Measurements from ENCODE around the gene CHN1.

The CHN1 gene

DNA sequence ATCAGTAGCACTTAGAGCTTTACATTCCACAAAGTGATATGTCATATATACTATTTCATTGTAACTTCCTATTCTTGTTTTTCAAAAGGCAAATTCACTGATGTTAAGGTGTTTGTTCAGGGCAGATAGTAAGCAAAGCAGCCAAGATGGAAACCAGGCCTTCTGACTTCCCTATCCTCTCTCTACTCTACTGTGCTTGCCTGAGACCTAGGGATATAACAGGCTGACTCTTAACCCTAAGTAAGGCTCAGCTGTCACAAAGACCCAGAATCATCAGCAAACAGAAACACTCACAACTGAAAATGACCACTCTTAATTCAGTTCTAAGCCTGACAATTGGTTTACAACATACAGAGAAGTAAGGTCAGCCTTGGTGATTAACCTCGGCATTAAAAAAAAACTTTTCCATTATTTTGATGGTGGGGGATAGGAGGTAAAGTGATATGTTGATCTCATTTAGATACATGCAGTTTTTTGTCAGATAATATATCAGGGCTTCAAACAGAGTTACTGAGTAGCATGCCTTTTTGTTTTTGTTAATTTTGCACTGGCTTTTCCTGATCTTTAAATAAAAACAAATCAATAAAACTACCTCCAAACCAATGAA is 145.5 kb downstream of the CHN1 start:
- DNase-seq: no peak

DNA sequence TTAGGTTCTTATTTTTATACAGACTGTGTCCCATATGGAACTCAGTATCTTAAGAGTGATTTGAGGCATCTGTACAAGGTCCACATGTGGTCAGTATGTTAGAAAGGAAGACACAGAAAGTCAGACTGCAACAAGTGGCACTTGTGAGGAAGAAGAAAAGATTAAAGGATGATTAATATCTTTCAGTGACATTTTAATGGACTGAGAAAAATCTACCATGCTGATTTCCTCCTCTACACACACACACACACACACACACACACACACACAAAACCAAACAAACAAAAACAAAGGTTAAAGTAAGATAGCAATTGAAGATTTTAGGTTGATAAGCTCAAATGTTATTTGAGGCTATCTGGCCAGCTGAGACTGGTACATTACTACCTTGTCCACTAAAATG is 146.4 kb downstream of the CHN1 start:
- DNase-seq: no peak

DNA sequence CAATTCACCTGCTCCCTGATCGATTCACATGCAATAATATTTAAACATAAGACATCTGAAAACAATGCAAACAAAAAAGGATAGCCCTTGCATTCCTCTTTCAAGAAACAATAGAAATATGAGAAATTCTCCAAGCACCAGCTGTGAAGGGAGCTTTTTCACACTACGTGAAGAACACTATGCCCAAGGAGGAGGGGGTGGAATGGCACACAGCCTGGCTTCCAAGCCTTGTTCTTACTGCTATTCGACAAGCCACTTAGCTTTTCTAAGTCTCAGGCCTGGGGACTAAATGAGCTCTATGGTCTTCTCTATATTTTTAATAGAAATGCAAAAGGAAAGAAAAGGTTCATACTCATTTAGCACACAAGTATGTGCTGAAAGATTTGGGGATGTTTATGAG is 148.7 kb downstream of the CHN1 start:
- no peak for DNase-seq

DNA sequence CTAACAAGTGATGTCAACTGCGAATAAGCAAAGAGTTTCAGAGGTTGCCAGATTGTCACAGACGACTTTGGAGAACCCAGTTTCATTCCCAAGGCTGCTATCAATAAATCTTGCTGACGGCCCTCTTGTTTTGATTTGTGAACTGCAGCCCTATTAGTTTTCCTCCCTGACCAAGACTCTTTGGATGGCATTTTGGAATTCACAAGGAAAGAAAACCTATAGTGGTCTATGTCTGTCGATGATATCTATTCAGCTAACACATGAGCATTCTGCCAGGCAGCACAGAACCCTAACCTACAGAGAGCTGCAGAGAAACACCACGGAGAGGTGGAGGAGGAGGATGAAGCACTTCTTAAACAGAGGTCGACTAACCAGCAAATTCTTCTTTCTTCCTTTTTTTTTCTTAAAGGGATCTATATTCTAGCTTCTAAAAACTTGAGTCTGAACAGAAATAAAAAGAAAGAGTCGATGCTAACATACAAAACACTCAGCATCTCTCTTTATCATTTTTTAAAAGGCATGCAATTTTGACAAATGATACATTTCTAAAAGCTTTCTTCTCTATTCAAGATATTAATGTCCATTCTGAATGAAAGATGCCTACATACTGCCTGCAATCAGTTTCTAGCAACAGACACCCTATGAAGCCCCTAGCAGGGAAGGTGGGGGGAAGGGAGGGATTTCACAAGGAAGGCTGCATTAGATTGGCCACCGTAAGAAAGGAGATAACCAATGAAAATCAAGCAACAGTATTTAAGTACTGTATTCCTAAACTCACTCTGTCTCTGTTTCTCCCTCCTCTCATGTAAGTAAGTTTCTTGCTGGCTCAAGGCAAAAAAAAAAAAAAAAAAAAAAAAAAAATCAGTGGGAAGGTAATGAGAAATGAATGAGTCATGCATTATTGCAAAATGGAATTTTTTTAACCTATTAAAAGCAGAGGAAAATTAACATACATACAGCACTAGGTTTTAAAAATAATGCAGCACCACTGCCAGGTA is 157.9 kb downstream of the CHN1 start:
- peak; percentile 53 for DNase-seq

DNA sequence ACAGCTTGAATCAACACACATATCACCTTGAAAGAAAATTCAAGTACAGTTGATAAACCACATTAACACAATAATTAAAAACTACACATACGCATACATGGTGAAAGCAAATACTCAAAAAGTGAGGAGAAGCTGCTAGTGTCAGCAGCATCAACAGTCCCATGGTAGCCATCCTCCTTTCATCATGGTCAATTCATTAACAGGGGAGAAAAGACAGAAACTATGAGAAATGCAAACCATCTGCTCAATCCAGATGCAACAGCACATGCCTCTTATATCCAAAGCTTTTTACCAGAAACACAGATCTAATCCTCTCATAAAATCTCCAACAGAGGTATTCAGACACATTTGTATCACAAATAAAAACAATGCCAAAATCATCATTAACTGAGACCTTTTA is 159.0 kb downstream of the CHN1 start:
- DNase-seq: no peak

DNA sequence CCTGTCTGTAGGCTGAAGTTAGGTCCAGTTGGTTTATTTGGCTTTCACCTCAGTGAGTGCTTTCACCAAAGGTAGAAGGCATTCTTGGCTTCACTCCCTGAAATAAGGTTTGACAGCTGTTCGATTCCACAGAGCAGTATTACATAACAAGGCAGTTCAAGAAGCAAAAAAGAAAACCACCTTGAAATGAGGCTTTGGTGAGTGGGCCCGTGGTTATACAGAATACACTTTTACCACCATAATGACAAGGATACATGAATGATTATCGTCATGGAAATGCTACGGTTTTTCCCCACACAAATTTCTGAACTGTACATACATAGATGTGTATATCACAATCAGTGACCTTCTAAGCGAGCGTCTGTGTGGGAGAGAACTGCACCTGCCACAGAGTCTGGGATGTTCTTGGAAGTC is 160.9 kb downstream of the CHN1 start:
- peak; percentile 24 for DNase-seq

DNA sequence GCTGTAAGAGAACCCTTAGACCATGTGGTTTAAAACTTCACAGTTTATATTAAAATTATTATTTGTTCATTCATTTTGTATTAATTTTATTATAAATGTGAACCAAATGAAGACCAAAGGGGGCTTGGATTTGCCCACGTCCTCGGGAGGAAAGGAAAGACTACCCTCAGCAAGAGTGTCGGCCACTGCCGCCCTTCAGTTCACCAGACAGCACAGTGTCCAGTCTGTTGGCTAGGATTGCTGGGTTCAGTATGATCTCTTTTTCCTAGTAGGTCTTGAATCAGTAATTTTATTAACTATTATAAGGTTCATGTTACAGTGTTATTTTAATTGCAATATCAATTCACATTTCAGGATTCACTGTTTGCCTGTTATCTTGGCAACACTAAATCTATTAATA is 162.7 kb downstream of the CHN1 start:
- no peak for DNase-seq

DNA sequence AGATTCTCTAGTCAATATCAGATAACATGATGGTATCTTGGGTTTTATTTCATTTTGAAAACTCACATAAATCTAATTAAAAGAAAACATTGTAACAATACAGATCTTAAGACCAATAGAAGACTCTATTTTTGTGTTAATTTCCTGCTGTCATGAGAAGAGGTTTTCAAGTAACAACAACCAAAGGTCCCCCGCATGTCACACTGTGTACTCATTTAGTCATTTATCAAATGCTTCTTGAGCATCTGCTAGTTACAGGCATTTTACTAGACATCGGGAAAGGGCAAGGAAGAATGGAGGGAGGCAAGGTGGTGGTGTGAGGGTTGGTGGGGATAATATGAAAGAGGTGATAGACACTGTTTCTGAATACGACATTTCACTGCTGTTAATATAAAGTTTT is 163.2 kb downstream of the CHN1 start:
- no peak for DNase-seq

DNA sequence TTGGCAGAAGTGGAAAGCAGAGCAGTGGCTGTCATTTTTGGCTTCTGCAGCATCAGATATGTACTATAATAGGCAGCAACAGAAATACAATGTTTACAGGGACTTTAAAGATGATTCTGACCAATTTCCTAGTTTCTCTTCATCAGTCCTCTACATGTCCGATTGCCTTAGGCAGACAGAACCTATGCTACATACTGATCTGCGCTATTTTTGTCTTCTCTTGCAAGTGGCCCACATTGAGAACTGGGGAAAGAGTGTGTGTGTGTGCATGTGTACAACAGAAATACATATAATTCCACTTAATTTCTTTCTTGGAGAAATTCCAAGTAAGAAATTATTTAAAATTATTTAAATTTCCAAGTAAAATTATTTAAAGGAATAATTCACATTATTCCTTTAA is 163.8 kb downstream of the CHN1 start:
- DNase-seq: no peak

DNA sequence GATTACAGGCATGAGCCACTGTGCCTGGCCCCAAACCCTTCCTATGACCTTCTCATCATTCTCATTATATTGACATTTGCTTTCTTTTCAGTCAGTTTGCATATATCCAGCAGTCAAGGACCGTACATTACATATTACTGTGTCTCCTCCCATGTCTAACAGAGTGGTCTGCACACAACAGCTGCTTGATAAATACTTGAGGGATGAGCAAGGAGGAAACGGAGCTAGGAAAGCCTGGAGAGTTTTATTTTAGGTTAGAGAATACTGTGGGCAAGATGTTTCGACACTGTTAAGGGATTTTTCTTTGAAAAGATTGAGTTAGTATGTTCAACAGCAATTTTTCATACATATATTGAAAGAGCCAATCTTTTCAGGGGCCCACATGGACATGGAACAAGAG is 164.7 kb downstream of the CHN1 start:
- DNase-seq: no peak

DNA sequence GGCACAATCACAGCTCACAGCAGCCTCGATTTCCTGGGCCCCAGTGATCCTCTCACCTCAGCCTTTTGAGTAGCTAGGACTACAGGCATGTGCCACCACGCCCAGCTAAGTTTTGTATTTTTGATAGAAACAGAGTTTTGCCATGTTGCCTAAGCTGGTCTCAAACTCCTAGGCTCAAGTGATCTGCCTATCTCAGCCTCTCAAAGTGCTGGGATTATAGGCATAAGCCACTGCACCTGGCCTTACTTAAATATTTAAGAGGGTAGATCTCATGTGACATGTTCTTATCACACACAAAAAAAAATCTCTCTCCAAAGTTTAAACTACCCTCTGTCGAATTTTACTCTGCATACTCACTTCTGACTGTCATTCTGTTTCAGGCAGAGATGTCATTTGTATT is 165.5 kb downstream of the CHN1 start:
- DNase-seq: no peak

DNA sequence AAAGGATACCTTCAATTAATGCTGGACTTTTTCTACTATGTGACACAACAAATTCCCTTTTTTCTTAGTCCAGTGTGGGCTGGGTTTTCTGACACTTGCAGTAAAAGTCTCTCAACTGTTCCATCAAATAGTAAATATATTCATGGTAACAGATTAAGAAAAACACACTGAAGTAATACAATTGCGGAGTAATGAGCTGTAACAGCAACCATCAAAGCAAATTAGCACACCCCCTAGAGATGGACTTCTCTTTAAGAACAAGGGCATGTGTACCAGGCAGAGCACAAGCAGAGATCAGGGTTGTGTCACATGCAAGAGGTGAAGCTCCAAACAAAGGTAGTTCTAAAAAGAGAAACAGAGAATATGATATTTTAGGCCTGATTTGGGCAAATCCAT is 168.2 kb downstream of the CHN1 start:
- DNase-seq: no peak

DNA sequence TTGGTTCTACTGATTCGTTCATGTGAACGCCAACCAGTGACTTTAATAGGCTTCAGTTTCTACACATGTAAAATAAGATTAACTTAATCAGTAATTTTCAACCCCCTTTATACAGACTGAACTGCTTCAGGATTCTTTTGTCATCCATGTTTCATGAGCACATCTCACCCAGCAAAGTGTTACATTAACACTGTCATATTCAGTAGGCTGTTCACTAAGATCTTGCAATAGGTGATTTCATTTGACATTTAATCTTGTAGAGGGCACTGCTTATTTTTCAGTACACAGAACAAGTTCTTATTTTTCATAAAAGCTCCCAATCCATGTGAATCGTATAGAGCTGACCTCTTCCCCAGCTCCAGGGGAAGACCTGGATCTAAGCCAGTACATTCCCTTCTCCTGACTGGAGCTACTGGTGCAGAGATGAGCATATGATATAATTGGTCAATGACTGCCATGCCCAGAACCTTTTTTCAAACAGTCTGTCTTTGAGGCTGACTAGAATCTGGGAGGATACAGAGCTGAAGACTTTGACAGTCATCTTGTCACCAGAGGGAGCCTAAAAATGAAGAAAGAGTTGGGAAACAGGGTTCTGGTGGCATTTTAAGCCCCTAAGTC is 168.7 kb downstream of the CHN1 start:
- peak; percentile 76 for DNase-seq

DNA sequence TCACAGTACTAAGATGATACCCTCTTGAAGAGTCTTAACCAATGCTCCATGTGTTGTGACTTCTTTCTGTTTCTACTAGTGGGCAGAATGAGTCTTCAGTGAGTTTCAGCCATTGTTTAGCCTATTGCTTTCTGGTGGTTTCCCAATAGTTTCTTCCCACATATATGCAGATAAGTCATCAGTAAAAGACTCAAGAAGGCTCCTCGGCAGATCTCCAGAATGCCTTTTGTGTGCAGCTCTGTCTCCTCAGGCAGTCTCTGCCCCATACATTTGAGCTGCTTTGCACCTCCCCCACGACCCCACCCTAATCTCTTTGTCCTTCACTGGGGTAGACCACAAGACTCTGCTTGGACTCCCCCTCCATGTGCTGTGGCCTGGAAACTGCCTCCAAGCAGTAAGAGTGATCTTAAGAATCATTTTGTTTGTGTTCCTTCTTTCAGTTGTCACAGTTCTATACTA is 169.4 kb downstream of the CHN1 start:
- DNase-seq: no peak

DNA sequence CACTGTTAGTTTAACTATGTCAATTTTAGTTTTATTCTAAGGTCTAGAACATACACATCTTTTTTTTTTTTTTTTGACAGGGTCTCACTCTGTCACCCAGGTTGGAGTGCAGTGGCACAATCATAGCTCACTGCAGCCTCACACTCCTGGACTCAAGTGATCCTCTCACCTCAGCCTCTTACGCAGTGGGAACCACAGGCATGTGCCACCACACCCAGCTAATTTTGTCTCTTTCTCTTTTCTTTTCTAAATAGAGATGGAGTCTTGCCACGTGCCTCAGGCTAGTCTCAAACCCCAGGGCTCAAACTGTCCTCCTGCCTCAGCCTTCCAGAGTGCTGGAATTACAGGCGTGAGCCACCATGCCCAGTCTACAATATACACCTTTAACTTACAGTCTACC is 171.4 kb downstream of the CHN1 start:
- DNase-seq: no peak

DNA sequence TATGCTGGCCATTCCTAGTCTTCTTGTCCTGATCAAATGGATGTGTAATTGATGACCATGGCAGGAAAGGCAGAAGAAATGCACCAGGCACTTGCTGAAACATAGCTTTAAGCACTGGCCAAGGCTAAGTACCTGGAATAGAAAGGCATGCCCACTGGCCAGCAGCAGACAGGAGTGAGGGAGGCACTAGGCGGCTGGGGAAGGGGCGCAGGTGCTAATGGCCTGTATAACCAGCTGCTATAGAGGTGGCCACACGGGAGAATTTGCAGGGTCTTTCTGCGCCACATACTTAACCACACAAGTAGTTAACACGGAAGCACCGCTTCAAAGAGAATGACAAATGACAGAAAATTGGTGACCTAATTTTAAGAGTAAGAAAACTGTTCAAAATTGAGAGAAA is 174.6 kb downstream of the CHN1 start:
- no peak for DNase-seq

DNA sequence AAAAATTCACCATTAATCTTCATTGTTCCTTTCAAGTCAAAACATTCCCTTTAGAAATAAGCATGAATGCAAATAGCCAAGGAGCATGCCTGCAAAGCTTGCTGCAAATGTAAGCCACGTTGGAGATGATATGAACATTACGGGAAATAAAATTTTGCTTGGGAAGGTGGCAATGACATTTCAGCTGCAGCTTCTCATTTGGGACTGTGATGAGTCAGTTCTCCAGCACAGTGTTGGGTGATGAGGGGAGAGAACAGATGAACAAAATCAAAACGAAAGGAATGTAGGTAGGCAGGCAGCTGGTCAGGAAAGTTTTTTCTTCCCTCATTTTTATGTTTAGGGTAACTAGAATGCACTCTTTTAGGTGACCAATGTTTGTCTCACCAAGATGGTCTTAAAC is 175.6 kb downstream of the CHN1 start:
- DNase-seq: no peak

DNA sequence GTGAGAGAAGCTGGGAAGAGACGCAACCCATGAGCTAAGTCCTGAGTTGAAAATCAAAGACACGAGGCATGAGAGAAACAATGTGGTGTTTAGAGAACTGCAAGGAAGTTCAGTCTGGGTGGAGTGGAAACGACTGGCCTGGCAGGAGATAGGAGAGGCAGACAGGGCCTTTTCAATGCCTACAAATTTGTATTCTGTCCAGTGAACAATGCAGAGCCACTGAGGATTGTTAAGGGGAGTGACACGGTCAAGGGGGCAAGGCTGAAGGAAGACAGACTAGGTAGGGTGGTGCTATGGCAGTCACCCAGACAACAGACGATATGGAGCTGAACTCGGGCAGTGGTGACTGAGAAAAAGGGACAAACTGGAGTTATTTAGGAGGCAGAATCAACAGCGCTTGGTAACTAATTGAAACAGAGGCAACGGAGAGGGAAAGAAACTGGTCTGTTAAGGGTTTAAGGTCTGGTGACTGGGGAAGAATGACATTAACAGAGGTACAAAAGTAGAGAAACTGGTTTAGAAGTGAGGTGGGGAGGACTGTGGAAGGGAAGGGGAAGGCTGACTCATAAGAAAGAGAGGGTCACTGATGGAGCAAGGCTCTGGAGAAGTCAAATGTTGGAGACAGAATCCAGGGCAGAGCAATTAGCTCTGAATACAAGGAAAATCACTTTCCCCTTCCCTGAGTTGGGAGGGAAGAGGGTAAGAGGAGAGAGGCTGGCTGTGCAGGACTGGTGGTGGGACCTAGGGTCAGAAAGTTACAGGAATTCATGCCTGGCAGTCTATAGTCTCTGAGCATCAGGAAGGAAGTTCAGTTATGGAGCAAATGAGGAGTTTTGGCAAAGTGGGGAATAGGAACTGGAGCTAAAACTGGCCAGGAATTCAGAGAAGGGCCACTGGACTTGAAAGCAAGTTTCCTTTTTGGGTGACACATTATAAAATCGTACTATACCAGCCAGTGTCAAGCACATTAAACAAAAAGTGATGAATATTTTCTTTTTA is 177.5 kb downstream of the CHN1 start:
- no peak for DNase-seq

DNA sequence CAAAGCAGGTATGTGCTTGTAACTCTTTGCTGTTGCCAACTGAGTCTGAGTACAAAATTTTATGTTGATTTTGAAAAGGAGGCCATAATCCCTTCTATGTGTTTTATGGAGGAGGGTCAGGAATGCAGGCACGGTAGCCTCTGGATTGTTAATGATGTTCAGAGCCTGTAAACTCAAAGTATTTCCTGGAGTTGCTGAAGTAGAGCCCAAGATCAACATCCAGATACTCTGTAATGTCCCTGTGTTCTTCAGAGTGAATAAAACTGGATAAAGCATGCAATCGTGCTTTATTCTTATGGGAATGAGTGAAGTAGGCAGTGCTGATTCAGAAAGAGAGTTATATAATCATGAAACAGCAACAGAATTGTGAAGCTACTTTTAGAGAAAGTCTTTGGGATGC is 179.1 kb downstream of the CHN1 start:
- no peak for DNase-seq

DNA sequence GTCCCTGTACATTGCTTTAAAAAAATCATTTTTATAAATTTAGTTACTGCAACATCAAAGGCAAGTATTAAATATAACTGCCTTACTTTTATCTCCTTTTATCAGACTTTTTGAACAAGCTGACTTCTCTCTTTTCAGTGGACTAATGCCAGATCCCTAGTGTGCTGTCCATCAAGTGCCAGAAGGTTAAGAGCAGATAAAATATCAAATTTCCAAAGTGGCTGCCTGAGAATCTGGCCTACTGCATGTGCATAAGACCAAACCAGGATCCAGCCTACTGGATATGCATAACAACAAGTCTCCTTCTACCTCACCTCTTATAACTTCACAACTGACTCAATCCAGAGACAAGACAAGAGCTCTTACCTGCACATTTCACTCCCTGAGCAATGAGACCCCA is 181.1 kb downstream of the CHN1 start:
- no peak for DNase-seq

DNA sequence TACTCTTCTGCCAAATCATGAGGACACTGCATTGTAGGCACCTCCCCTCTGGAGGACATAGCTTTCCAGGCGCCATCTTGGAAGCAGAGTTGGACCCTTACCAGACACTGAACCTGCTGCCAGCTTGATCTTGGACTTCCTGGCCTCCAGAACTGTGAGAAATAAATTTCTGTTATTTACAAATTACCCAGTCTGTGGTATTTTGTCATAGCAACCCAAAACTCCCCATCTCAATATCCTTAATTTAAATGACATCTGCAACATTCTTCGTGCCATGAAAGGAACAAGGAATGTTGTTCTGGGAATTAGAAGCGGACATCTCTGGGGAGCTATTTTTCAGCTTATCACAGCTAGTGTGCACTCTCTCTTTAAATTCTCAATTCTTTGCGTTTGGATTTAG is 183.6 kb downstream of the CHN1 start:
- DNase-seq: no peak

DNA sequence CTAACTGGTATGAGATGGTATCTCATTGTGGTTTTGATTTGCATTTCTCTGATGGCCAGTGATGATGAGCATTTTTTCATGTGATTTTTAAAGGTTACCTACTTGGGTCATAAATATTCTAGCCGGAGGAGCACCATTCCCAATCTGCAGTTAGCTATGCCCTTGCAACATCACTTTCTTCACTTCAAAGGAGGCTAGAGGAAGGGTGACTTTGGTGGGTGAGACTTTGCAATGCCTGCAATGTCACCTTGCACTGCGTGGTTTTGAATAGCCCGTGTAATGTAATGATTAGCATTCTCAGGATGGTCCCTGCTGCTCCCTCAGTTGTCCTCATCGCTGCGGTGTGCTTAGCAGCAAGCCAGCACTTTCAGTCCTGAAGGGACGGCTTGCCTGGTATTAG is 184.8 kb downstream of the CHN1 start:
- DNase-seq: no peak

DNA sequence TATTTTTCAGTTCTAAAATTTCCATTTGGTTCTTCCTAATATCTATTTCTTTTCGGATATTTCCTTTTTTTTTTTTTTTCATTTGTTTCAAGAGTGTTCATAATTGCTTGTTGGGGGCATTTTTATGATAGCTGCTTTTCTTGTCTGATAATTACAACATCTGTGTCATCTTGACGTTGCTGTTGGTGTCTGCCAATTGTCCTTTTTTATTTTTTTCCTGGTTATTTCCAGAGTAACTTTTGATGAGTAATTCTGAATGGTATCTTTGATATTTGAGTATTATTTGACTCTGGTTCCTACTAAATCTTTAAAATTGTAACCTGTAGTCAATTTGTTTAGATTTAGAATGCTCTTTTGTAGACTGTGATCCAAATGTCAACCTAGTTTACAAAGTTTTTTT is 189.7 kb downstream of the CHN1 start:
- DNase-seq: no peak
